Measurements from ENCODE around the gene DSCAM. TPM values are rescaled to one million over a fixed set of nuclear protein-coding genes. Genes with fewer than 3 reads are reported as not detected.

DSCAM gene
- total RNA-seq, 2 donors from 2014 or later = not detected

- no peak for ATAC-seq
- H3K27ac Mint-ChIP-seq = no peak overlapping the region
- no peaks in the 10 kb centered on the region for H3K4me1 Mint-ChIP-seq (ENCODE audit: low read depth in 2 of 2)
- H3K36me3 Mint-ChIP-seq = no peaks in the 10 kb centered on the region
- DNase-seq (ENCODE audit: low spot score) = no peak
- H3K4me3 Mint-ChIP-seq = no peak overlapping the region
- peaks cover 22% of the 10 kb centered on the region for H3K9me3 Mint-ChIP-seq
- H3K27me3 Mint-ChIP-seq = no peaks in the 10 kb centered on the region
Observed at GRCh38 chr21:40603774-40604173, 243.2 kb downstream of the DSCAM start.

- no peaks in the 10 kb centered on the region for H3K4me1 Mint-ChIP-seq (ENCODE audit: low read depth in 2 of 2)
- H3K4me3 Mint-ChIP-seq = no peak overlapping the region
- H3K27me3 Mint-ChIP-seq = no peaks in the 10 kb centered on the region
- no peak overlapping the region for H3K27ac Mint-ChIP-seq
- DNase-seq (ENCODE audit: low spot score) = no peak
- H3K36me3 Mint-ChIP-seq = no peaks in the 10 kb centered on the region
- H3K9me3 Mint-ChIP-seq = peaks cover 22% of the 10 kb centered on the region
- no peak for ATAC-seq
Observed at GRCh38 chr21:40602080-40602479, 244.9 kb downstream of the DSCAM start.

- Mint-ChIP-seq H3K27ac (no peak overlapping the region), H3K36me3 (no peaks in the 10 kb centered on the region), H3K27me3 (no peaks in the 10 kb centered on the region), H3K4me3 (no peak overlapping the region), H3K4me1 (ENCODE audit: low read depth in 2 of 2) (no peaks in the 10 kb centered on the region), H3K9me3 (peaks cover 17% of the 10 kb centered on the region)
- ATAC-seq (no peak), DNase-seq (ENCODE audit: low spot score) (no peak)
Observed at GRCh38 chr21:40595806-40596205, 251.2 kb downstream of the DSCAM start.

- no peak overlapping the region for H3K27ac Mint-ChIP-seq
- DNase-seq (ENCODE audit: low spot score) (no peak), ATAC-seq (no peak)
- peaks cover 10% of the 10 kb centered on the region for H3K9me3 Mint-ChIP-seq
- no peaks in the 10 kb centered on the region for H3K27me3 Mint-ChIP-seq
- no peaks in the 10 kb centered on the region for H3K4me1 Mint-ChIP-seq (ENCODE audit: low read depth in 2 of 2)
- H3K36me3 Mint-ChIP-seq = no peaks in the 10 kb centered on the region
- no peak overlapping the region for H3K4me3 Mint-ChIP-seq
Observed at GRCh38 chr21:40587736-40588346, 259.1 kb downstream of the DSCAM start.

- Mint-ChIP-seq H3K4me3 (no peak overlapping the region), H3K9me3 (peaks cover 6% of the 10 kb centered on the region), H3K36me3 (no peaks in the 10 kb centered on the region), H3K4me1 (ENCODE audit: low read depth in 2 of 2) (no peaks in the 10 kb centered on the region), H3K27ac (no peak overlapping the region), H3K27me3 (no peaks in the 10 kb centered on the region)
- DNase-seq (ENCODE audit: low spot score) = no peak
- ATAC-seq = no peak
Observed at GRCh38 chr21:40586575-40586974, 260.4 kb downstream of the DSCAM start.

- peaks cover 5% of the 10 kb centered on the region for H3K36me3 Mint-ChIP-seq
- no peak for DNase-seq (ENCODE audit: low spot score)
- H3K4me1 Mint-ChIP-seq (ENCODE audit: low read depth in 2 of 2) = no peaks in the 10 kb centered on the region
- H3K9me3 Mint-ChIP-seq = peaks cover 4% of the 10 kb centered on the region
- no peak overlapping the region for H3K4me3 Mint-ChIP-seq
- no peak overlapping the region for H3K27ac Mint-ChIP-seq
- no peak for ATAC-seq
- no peaks in the 10 kb centered on the region for H3K27me3 Mint-ChIP-seq
Observed at GRCh38 chr21:40577285-40578043, 269.5 kb downstream of the DSCAM start.

GRCh38 chr21:40575976-40576375 is 271.0 kb downstream of the DSCAM start:
- no peaks in the 10 kb centered on the region for H3K27me3 Mint-ChIP-seq
- no peak for ATAC-seq

GRCh38 chr21:40569357-40569756 is 277.6 kb downstream of the DSCAM start:
- ATAC-seq (no peak), DNase-seq (ENCODE audit: low spot score) (no peak)
- Mint-ChIP-seq H3K9me3 (peaks cover 6% of the 10 kb centered on the region), H3K4me3 (no peak overlapping the region), H3K36me3 (no peaks in the 10 kb centered on the region), H3K27ac (no peak overlapping the region), H3K4me1 (ENCODE audit: low read depth in 2 of 2) (no peaks in the 10 kb centered on the region), H3K27me3 (no peaks in the 10 kb centered on the region)

More at GRCh38 chr21:40575976-40576375, 271.0 kb downstream of the DSCAM start:
- DNase-seq (ENCODE audit: low spot score) = no peak
- Mint-ChIP-seq H3K36me3 (peaks cover 5% of the 10 kb centered on the region), H3K27ac (no peak overlapping the region), H3K4me1 (ENCODE audit: low read depth in 2 of 2) (no peaks in the 10 kb centered on the region), H3K9me3 (peaks cover 4% of the 10 kb centered on the region), H3K4me3 (no peak overlapping the region)

GRCh38 chr21:40568807-40569206 is 278.2 kb downstream of the DSCAM start:
- Mint-ChIP-seq H3K4me1 (ENCODE audit: low read depth in 2 of 2) (no peaks in the 10 kb centered on the region), H3K9me3 (peaks cover 6% of the 10 kb centered on the region), H3K36me3 (no peaks in the 10 kb centered on the region), H3K27me3 (no peaks in the 10 kb centered on the region), H3K27ac (no peak overlapping the region), H3K4me3 (no peak overlapping the region)
- DNase-seq (ENCODE audit: low spot score) = no peak
- ATAC-seq = no peak

GRCh38 chr21:40567501-40567900 is 279.5 kb downstream of the DSCAM start:
- Mint-ChIP-seq H3K4me1 (ENCODE audit: low read depth in 2 of 2) (no peaks in the 10 kb centered on the region), H3K27me3 (no peaks in the 10 kb centered on the region), H3K9me3 (peaks cover 6% of the 10 kb centered on the region), H3K27ac (no peak overlapping the region), H3K36me3 (no peaks in the 10 kb centered on the region), H3K4me3 (no peak overlapping the region)
- ATAC-seq (no peak), DNase-seq (ENCODE audit: low spot score) (no peak)

GRCh38 chr21:40566486-40566885 is 280.5 kb downstream of the DSCAM start:
- Mint-ChIP-seq H3K27ac (no peak overlapping the region), H3K4me3 (no peak overlapping the region), H3K27me3 (no peaks in the 10 kb centered on the region), H3K36me3 (no peaks in the 10 kb centered on the region), H3K9me3 (peaks cover 6% of the 10 kb centered on the region), H3K4me1 (ENCODE audit: low read depth in 2 of 2) (no peaks in the 10 kb centered on the region)
- no peak for ATAC-seq
- DNase-seq (ENCODE audit: low spot score) = no peak

- H3K27ac Mint-ChIP-seq = no peak overlapping the region
- no peaks in the 10 kb centered on the region for H3K36me3 Mint-ChIP-seq
- DNase-seq (ENCODE audit: low spot score) (no peak), ATAC-seq (no peak)
- H3K4me3 Mint-ChIP-seq = no peak overlapping the region
- peaks cover 2% of the 10 kb centered on the region for H3K9me3 Mint-ChIP-seq
- no peaks in the 10 kb centered on the region for H3K27me3 Mint-ChIP-seq
- no peaks in the 10 kb centered on the region for H3K4me1 Mint-ChIP-seq (ENCODE audit: low read depth in 2 of 2)
Observed at GRCh38 chr21:40564318-40564717, 282.6 kb downstream of the DSCAM start.

GRCh38 chr21:40563900-40564299 is 283.1 kb downstream of the DSCAM start:
- H3K4me3 Mint-ChIP-seq = no peak overlapping the region
- no peaks in the 10 kb centered on the region for H3K36me3 Mint-ChIP-seq
- ATAC-seq = no peak
- DNase-seq (ENCODE audit: low spot score) = no peak
- H3K27ac Mint-ChIP-seq = no peak overlapping the region
- no peaks in the 10 kb centered on the region for H3K27me3 Mint-ChIP-seq
- H3K9me3 Mint-ChIP-seq = peaks cover 2% of the 10 kb centered on the region
- H3K4me1 Mint-ChIP-seq (ENCODE audit: low read depth in 2 of 2) = no peaks in the 10 kb centered on the region

- Mint-ChIP-seq H3K4me3 (no peak overlapping the region), H3K9me3 (peaks cover 5% of the 10 kb centered on the region), H3K36me3 (no peaks in the 10 kb centered on the region), H3K27me3 (no peaks in the 10 kb centered on the region), H3K4me1 (ENCODE audit: low read depth in 2 of 2) (no peaks in the 10 kb centered on the region), H3K27ac (no peak overlapping the region)
- ATAC-seq (no peak), DNase-seq (ENCODE audit: low spot score) (no peak)
Observed at GRCh38 chr21:40562242-40563002, 284.5 kb downstream of the DSCAM start.
